Fibroblast of gingiva (primary cell): Measurements from ENCODE around the gene ITPA.
A peak's percentile ranks its signal among the peaks of the same experiment; 100 is the strongest.

Source experiments
- DNase-seq: peaks from one replicate; pipeline ENCODE4 v3.0.0-alpha.2; 2011; ENCODE audit warnings: low read depth

The ITPA gene

DNA sequence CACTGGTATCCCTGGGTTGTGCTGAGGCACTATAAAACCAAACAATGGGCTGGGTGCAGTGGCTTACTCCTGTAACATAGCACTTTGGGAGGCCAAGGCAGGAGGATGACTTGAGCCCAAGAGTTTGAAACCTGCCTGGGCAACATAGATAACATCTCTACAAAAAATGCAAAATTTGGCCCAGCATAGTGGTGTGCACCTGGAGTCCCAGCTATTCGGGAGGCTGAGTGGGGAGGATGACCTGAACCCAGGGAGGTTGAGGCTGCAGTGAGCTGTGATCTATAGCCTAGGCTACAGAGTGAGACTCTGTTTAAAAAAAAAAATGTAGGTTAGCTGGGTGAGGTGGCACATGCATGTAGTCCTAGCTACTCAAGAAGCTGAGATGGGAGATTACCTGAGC is 37.4 kb downstream of the ITPA start:
- no peak for DNase-seq

DNA sequence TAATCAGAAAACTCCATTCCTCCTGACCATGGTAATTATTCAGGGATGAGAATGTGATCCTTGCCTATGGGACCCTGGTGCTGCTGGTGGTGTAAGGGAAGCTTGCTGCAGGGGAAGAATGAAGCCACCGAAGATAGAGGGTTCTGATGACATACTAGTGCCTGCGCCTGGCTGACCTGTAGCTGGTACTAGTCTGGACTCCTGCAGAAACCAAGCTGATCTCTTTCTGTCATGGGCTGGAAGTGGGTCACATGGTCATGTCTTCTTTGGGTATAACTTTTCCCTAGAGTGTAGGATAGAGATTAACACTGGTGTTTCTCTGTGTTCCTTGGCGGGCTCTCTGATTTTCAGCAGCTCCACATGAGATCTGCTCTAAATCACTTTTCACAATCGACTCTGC is 38.3 kb downstream of the ITPA start:
- no peak for DNase-seq

DNA sequence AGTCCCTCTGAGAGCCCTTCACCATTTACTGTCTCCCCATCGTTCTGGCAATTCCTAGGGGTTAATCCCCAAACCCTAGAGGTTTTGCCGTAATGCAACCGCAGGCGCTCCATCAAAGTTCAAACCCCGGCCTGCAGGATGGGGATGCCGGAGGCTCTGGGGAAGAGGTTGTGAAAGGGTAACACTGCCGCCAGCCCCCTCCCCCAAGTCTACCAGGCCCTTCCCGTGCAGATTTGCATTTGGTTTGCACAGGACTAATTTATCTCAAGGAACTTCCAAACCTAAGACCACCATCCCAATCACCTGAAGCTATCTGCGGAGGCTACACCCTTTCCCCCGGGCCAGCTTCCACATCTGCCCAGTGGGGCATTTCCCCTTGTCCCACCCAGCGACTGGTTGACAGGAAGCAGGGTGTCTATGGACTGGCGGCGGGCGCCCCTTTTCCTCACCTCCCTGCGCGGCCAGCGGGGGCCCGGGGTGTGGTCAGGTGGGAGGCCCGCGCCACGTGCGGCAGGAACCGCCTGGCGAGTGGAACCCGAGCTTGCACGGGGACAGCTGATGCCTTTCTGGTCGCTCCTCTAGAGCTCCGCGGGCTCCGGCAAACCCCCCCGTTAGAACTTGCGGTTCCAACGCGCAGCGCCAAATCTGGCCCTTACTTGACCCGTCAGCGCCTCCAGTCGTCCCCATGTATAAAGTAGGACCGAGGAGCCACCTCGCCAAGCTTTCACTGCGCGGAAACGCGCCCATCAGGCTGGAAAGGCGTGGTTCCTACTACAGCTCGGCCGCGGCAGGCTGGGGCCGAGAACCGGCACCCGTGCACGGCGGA is 39.1 kb downstream of the ITPA start:
- no peak for DNase-seq

DNA sequence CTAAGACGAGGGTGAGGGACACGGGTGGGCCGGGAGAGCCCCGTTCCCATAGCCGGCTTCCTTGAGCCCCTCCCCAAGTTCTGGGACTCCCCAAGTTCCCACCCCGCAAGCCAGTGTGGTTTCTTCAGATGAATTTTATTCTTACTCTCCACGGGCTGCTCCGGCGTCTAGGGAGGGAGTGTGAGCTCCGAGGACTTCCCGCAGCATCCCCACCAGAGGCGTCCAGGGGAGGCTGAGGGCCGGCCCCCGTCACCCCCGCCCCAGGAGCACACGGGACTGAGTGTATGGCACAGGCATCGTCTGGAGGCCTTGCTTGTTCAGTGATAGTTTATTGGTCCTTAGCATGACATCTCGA is 39.7 kb downstream of the ITPA start:
- DNase-seq: no peak

DNA sequence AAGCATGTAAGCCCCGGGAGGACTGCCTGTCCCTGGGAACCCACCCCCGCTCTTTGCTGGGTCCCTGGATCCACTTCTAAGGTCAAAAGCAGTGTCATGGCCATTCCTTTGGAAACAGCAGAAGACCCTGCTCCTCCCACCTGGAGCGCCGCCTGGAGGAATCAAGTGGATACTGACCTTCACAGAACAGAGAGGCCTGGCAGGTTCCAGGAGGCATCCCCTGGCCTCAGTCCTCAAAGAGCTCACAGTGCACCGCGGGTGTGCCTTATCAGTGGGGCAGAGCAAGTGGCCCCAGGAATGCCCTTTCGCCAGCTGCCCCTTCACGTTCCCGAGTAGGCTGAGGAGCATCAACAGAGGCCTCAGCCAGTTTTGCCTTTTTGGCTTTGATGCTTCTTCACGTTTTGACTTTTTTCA is 40.8 kb downstream of the ITPA start:
- no peak for DNase-seq

DNA sequence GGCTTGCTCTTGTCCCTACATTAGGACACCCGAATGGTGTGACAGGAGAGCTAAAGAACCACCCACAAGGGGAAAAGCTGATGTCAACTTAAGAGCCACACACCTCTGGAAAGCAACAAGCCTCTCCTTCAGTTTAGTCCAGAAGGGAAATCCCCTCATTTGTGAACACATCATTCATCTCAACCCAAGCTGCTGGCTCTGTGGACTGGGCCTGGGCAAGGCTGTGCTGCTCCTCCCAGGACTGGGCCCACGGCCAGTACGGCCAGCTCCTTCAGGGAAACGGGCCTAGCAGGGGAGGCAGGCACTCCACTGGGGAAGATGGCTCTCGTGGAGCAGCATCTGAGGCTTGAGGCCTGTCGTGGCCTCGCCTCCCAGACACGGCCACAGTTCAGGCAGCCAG is 42.5 kb downstream of the ITPA start:
- peak; percentile 24 for DNase-seq

DNA sequence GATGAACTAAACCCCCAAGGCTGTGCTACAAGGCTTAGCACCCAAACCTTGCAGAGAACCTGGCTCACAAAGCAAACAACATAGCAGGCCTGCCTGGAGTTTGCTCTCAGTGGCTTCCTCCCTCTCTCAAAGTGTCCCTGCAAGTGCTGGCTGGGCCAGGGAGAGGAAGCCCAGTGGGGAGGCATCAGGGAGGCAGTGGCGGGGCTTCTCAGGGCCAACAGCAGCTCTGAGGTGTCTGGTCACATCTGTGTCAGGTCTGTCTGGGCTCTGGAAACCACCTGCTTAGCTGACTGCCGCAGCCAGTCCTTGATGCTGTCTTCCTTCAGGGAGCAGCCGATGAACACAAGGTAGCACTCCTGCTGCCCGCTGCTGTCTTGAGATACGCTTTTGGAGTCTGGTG is 46.4 kb downstream of the ITPA start:
- no peak for DNase-seq

DNA sequence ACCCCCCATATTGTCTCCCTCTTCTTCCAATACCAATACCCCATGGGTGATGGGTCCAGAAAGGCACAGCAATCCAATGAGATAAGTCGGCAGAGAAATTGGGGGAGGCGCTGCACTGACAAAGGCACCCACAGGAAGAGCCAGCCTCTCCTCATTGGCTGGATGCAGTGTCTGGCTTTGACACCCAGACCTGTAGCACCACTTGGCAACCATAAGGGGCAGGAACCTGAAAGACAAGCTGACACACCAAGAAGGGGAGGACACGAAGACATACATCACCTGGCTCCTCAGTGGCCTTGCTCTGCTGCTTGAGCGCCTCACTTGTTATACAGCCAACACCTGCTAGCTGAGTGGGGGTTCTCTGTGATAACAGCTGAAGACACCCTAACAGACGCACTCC is 49.1 kb downstream of the ITPA start:
- no peak for DNase-seq

DNA sequence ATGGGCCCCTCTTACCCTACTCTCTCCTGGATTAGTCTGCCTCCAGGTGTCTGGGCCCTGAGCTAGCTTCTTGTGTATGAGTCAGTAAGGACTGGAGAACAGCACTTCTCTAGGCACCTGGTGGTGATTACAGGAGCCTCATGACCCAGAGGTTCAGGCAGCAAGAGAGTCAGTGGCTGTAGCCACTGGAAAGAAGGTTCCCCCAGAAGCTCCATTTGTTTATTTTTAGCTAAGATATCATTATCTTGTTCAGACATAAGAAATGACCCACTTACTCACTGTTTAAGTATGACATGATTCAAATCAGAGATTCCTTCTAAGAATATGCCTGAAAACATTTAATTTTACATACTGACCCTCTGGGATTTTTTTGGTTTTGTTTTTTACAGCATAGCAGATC is 53.3 kb downstream of the ITPA start:
- DNase-seq: no peak

DNA sequence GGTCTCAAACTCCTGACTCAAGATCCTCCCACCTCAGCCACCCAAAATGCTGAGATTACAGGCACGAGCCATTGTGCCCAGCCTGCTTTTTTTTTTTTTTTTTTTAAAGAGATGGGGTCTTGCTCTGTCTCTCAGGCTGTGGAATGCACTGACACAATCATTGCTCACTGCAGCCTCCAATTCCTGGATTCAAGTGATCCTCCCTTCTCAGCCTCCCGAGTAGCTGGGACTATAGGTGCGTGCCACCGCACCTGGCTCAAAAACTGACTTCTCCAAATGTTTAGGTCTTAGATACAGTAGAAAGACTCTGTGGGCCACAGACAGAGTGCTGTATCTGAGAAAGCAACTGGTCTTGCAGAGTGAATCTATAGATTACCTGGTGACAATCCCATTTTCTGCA is 60.8 kb downstream of the ITPA start:
- DNase-seq: no peak

DNA sequence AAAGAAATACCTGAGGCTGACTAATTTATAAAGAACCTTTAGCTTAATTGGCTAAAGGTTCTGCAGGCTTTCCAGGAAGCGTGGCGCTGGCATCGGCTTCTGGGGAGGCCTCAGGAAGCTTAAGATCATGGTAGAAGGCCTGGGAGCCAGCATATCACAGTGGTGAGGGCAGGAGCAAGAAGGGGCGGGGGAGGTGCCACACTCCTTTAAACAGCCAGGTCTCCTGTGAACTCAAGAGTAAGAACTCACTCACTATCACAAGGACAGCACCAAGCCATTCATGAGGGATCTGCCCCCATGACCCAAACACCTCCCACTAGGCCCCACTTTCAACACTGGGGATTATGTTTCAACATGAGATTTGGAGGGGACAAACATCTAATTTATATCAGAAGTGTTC is 64.1 kb downstream of the ITPA start:
- DNase-seq: no peak
